CD14-positive monocyte (primary cell): ENCODE measurements around the gene OR4K2. TPM values are rescaled to one million over a fixed set of nuclear protein-coding genes. Genes with fewer than 3 reads are reported as not detected.

Experiments
- DNase-seq, 3 donors: peaks; one replicate each; pipeline ENCODE4 v3.0.0-alpha.2; 2011 to 2022
- H2AFZ ChIP-seq: 2 replicates; pipeline ENCODE4 v1.6.0; 2012; ENCODE audit warnings: mild to moderate bottlenecking, low read depth, low read length, inconsistent platforms; ENCODE audit not compliant: insufficient read depth, poor library complexity, severe bottlenecking
- H3K27ac ChIP-seq, 2 donors: 1 replicate in 1 of 2; 2 replicates in 1 of 2; pipeline ENCODE4 v1.5.1; 2012 to 2013; ENCODE audit warnings: low read length in 2 of 2, control low read depth in 1 of 2, inconsistent platforms in 1 of 2, low read depth in 1 of 2, mild to moderate bottlenecking in 1 of 2
- H3K27me3 ChIP-seq, 2 donors: one replicate each; pipeline versions ENCODE4 v1.6.0 to v1.6.1; 2011 to 2013; ENCODE audit warnings: low read length in 2 of 2; ENCODE audit not compliant: control insufficient read depth in 2 of 2, insufficient read depth in 2 of 2
- H3K36me3 ChIP-seq, 2 donors: replicated peaks in 1 of 2; 1 replicate in 1 of 2; 2 replicates in 1 of 2; pipeline versions ENCODE4 v1.5.1 to v1.6.1; 2012 to 2013; ENCODE audit warnings: low read length in 2 of 2, control low read depth in 1 of 2, inconsistent platforms in 1 of 2, mild to moderate bottlenecking in 1 of 2; ENCODE audit not compliant: insufficient read depth in 2 of 2, control insufficient read depth in 1 of 2
- H3K4me1 ChIP-seq, 2 donors: 1 replicate in 1 of 2; 2 replicates in 1 of 2; pipeline versions ENCODE4 v1.5.1 to v1.6.1; 2012 to 2013; ENCODE audit warnings: low read length in 2 of 2, control low read depth in 1 of 2, inconsistent platforms in 1 of 2, mild to moderate bottlenecking in 1 of 2, moderate library complexity in 1 of 2; ENCODE audit not compliant: insufficient read depth in 2 of 2, control insufficient read depth in 1 of 2
- H3K4me2 ChIP-seq: replicated peaks from 2 replicates; pipeline ENCODE3; 2012; ENCODE audit warnings: low read length, moderate library complexity, mild to moderate bottlenecking; ENCODE audit not compliant: poor library complexity, severe bottlenecking; ENCODE audit errors: extremely low read depth
- H3K4me3 ChIP-seq, 3 experiments: fragments of 200-600 bp in 1 of 3; sonication (generic) in 1 of 3; replicated peaks in 1 of 3; 1 replicate in 2 of 3; 2 replicates in 1 of 3; pipeline ENCODE4 v1.5.1; 2011 to 2013; ENCODE audit warnings: low read length in 3 of 3, mild to moderate bottlenecking in 3 of 3, control low read depth in 2 of 3, low read depth in 2 of 3, inconsistent platforms in 1 of 3, moderate library complexity in 1 of 3
- H3K79me2 ChIP-seq: 2 replicates; pipeline ENCODE4 v1.6.0; 2012; ENCODE audit warnings: mild to moderate bottlenecking, control low read depth, inconsistent platforms, low read length, moderate library complexity; ENCODE audit not compliant: insufficient read depth
- H3K9ac ChIP-seq: 2 replicates; pipeline ENCODE4 v1.6.0; 2017; ENCODE audit warnings: low read length, mild to moderate bottlenecking; ENCODE audit not compliant: insufficient read depth, poor library complexity, severe bottlenecking
- H3K9me3 ChIP-seq, 2 donors: replicated peaks in 1 of 2; 1 replicate in 1 of 2; 2 replicates in 1 of 2; pipeline versions ENCODE4 v1.5.1 to v1.6.1; 2012 to 2013; ENCODE audit warnings: low read length in 2 of 2, control low read depth in 1 of 2; ENCODE audit not compliant: control insufficient read depth in 1 of 2, insufficient read depth in 1 of 2
- H4K20me1 ChIP-seq: 2 replicates; pipeline ENCODE4 v1.6.0; 2012; ENCODE audit warnings: mild to moderate bottlenecking, low read length, control low read depth, moderate library complexity; ENCODE audit not compliant: insufficient read depth
- H3K27ac Mint-ChIP-seq, 7 donors: one replicate each; pipeline ENCODE4 v1.8.0; 2020; ENCODE audit warnings: mild to moderate bottlenecking in 7 of 7, mixed read lengths in 7 of 7, moderate library complexity in 6 of 7, inconsistent platforms in 2 of 7
- H3K27me3 Mint-ChIP-seq, 3 donors: one replicate each; pipeline ENCODE4 v1.8.0; 2021 to 2022; ENCODE audit warnings: low read depth in 3 of 3, mild to moderate bottlenecking in 3 of 3, mixed read lengths in 3 of 3, moderate library complexity in 3 of 3, inconsistent platforms in 1 of 3
- H3K36me3 Mint-ChIP-seq, 2 donors: one replicate each; pipeline ENCODE4 v1.8.0; 2020; ENCODE audit warnings: mixed read lengths in 2 of 2, inconsistent platforms in 1 of 2, mild to moderate bottlenecking in 1 of 2
- H3K4me1 Mint-ChIP-seq: one replicate; pipeline ENCODE4 v1.8.0; 2020; ENCODE audit warnings: mild to moderate bottlenecking, mixed read lengths
- H3K4me3 Mint-ChIP-seq, 2 donors: one replicate each; pipeline ENCODE4 v1.8.0; 2020; ENCODE audit warnings: mild to moderate bottlenecking in 2 of 2, mixed read lengths in 2 of 2, moderate library complexity in 1 of 2
- H3K9me3 Mint-ChIP-seq, 7 donors: one replicate each; pipeline ENCODE4 v1.8.0; 2020 to 2022; ENCODE audit warnings: mixed read lengths in 7 of 7, mild to moderate bottlenecking in 6 of 7, moderate library complexity in 6 of 7, inconsistent platforms in 2 of 7
- WGBS: methylation state at CpG from one replicate; pipeline ENCODE4 v1.1.5; 2013; ENCODE audit warnings: missing lambda C conversion rate; ENCODE audit not compliant: insufficient coverage; 5-methylcytosine and 5-hydroxymethylcytosine counted together
- intact Hi-C, 2 donors: fragments of 100-400 bp; cut with micrococcal nuclease; formaldehyde crosslinking; loops; one replicate each; pipeline versions ENCODE4 v1.15.0 to v1.15.1; 2023
- polyA plus RNA-seq, 3 donors: library from polyadenylated mRNA; depleted of rRNA in 1 of 3; unstranded in 2 of 3; stranded (reverse) in 1 of 3; fragments of 300-500 nt in 2 of 3; fragments of >200 nt in 1 of 3; fragmentation: Illumina TruSeq in 2 of 3; gene quantifications; 1 replicate in 2 of 3; 2 replicates in 1 of 3; pipeline ENCODE4 v1.2.3, GENCODE V29; 2012 to 2021
- TF ChIP-seq, protein P1 (sequence below): fragments of 200-600 bp; IDR thresholded peaks from one replicate; pipeline ENCODE4 v1.8.0; 2022; ENCODE audit warnings: antibody characterized with exemption, mild to moderate bottlenecking

OR4K2 gene
- polyA plus RNA-seq, 3 donors = not detected

DNA sequence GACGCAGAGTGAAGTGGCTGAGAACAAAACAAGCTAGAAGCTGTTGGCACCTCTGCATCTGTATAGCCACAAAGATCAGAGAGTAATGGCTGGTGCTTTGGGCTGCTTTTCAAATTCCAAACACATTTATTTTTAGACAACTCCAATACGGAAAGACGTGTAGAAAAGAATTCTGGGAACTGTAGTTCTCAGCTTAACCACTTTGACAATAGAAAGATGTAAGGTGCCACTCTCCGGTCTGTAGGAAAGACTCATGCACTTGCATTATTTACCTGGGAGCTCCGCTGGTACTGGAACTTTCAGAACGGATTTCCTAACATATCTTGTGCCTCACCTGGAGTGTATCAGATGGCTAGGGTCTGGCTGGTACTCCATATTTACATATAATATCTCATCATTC lies 1.8 kb upstream of the OR4K2 start:
- intact Hi-C loops = no loop called here
- Histone ChIP-seq H2AFZ (no peak overlapping the region), H3K27me3 (no peaks in the 10 kb centered on the region), H3K27ac (no peak overlapping the region), H3K36me3 (no peaks in the 10 kb centered on the region), H3K9ac (no peak overlapping the region), H3K79me2 (no peaks in the 10 kb centered on the region), H3K4me3 (no peak overlapping the region), H3K9me3 (no peaks in the 10 kb centered on the region), H3K4me1 (no peaks in the 10 kb centered on the region), H4K20me1 (no peaks in the 10 kb centered on the region), H3K4me2 (no peak overlapping the region)
- Mint-ChIP-seq H3K4me3 (no peak overlapping the region), H3K36me3 (no peaks in the 10 kb centered on the region), H3K27me3 (peaks cover 0 to 8% (median 1%) of the 10 kb centered on the region in 3 donors), H3K27ac (no peak overlapping the region), H3K4me1 (no peaks in the 10 kb centered on the region), H3K9me3 (no peaks in the 10 kb centered on the region)
- TF ChIP-seq, protein P1, sequence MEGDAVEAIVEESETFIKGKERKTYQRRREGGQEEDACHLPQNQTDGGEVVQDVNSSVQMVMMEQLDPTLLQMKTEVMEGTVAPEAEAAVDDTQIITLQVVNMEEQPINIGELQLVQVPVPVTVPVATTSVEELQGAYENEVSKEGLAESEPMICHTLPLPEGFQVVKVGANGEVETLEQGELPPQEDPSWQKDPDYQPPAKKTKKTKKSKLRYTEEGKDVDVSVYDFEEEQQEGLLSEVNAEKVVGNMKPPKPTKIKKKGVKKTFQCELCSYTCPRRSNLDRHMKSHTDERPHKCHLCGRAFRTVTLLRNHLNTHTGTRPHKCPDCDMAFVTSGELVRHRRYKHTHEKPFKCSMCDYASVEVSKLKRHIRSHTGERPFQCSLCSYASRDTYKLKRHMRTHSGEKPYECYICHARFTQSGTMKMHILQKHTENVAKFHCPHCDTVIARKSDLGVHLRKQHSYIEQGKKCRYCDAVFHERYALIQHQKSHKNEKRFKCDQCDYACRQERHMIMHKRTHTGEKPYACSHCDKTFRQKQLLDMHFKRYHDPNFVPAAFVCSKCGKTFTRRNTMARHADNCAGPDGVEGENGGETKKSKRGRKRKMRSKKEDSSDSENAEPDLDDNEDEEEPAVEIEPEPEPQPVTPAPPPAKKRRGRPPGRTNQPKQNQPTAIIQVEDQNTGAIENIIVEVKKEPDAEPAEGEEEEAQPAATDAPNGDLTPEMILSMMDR = no peak
- 80% methylated on average over 1 of the region's 6 CpGs for WGBS
- no peak for DNase-seq

DNA sequence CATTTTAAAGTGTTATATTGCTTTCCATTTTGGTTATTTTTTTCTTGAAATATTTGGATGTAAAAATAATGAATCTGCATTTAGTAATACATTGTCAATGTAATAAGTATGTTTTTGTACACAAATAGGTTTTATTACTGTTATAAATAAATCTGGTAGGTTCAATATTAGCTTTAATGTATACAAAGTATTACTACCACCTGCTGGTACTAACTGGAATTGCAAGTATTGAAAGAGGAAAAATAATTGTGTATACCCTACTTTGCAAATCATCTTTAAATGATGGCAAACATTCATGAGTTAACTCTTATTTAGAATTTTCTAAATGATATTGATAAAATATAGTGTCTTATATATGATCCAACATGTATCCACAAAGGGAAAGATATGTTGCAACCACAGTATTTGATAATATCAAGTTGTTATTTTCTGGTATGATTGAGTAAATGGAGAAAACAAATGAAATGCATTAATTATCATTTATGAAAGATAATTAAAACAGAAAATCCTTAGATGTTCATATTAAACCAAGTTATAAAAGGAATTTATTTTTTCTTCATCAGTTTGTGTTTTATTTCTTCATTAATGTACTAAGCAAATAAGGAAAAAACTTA lies 3.2 kb downstream of the OR4K2 start:
- intact Hi-C loops = no loop called here
- no peak overlapping the region for H3K27ac Mint-ChIP-seq
- no peaks in the 10 kb centered on the region for H4K20me1 ChIP-seq
- no peaks in the 10 kb centered on the region for H3K79me2 ChIP-seq
- H3K27ac ChIP-seq = no peak overlapping the region
- no peak overlapping the region for H3K4me3 Mint-ChIP-seq
- no peaks in the 10 kb centered on the region for H3K36me3 ChIP-seq
- no peaks in the 10 kb centered on the region for H3K36me3 Mint-ChIP-seq
- no peak overlapping the region for H3K4me3 ChIP-seq
- TF ChIP-seq, protein P1 = peak; percentile 90
- peak in 1 of 3 donors; percentile 1 for DNase-seq
- H3K9ac ChIP-seq = no peak overlapping the region
- no peaks in the 10 kb centered on the region for H3K4me1 ChIP-seq
- no peaks in the 10 kb centered on the region for H3K4me1 Mint-ChIP-seq
- H3K9me3 Mint-ChIP-seq = no peaks in the 10 kb centered on the region
- no peak overlapping the region for H2AFZ ChIP-seq
- H3K27me3 Mint-ChIP-seq = peaks cover 0 to 5% (median 1%) of the 10 kb centered on the region in 3 donors
- H3K4me2 ChIP-seq = no peak overlapping the region
- no peaks in the 10 kb centered on the region for H3K27me3 ChIP-seq
- H3K9me3 ChIP-seq = no peaks in the 10 kb centered on the region
